CD4-positive, CD25-positive, alpha-beta regulatory T cell (primary cell): Measurements from ENCODE around the gene PHIP. TPM values are rescaled to one million over a fixed set of nuclear protein-coding genes. Genes with fewer than 3 reads are reported as not detected.
"Not testable (repeated sequence)": the region's sequence is repeated elsewhere in the genome, so short reads cannot be mapped to it uniquely, and the experiment has no call there.

Experiments used
- ATAC-seq, 2 donors: fragments of 150-1000 bp; cut with Tn5 transposase; one replicate each; pipeline ENCODE4 v1.10.0; 2021; ENCODE audit warnings: low read depth in 2 of 2, moderate number of reproducible peaks in 2 of 2, moderate library complexity in 1 of 2
- DNase-seq, 3 donors: peaks; one replicate each; pipeline versions ENCODE4 v3.0.0 to v3.0.0-alpha.2; 2012 to 2022; ENCODE audit warnings: mixed read lengths in 1 of 3
- H3K27ac ChIP-seq: one replicate; pipeline ENCODE4 v1.7.0; 2013; ENCODE audit warnings: mild to moderate bottlenecking, low read length; ENCODE audit not compliant: insufficient read depth, poor library complexity, severe bottlenecking
- H3K27me3 ChIP-seq: one replicate; pipeline ENCODE4 v1.7.0; 2013; ENCODE audit warnings: low read length; ENCODE audit not compliant: control insufficient read depth, insufficient read depth
- H3K36me3 ChIP-seq: one replicate; pipeline ENCODE4 v1.7.0; 2013; ENCODE audit warnings: mild to moderate bottlenecking, low read length, moderate library complexity; ENCODE audit not compliant: control insufficient read depth, insufficient read depth
- H3K4me1 ChIP-seq: 2 replicates; pipeline ENCODE4 v1.7.0; 2013; ENCODE audit warnings: mild to moderate bottlenecking, low read length; ENCODE audit not compliant: insufficient read depth, control insufficient read depth, poor library complexity, severe bottlenecking
- H3K4me3 ChIP-seq: one replicate; pipeline ENCODE4 v1.7.0; 2013; ENCODE audit warnings: low read depth, mild to moderate bottlenecking, low read length, moderate library complexity
- H3K9me3 ChIP-seq, 2 experiments: 1 replicate in 1 of 2; 2 replicates in 1 of 2; pipeline ENCODE4 v1.7.0; 2013; ENCODE audit warnings: low read length in 2 of 2, mild to moderate bottlenecking in 1 of 2, moderate library complexity in 1 of 2; ENCODE audit not compliant: control insufficient read depth in 2 of 2
- H3K27ac Mint-ChIP-seq, 3 donors: one replicate each; pipeline ENCODE4 v1.8.0; 2020 to 2022; ENCODE audit warnings: mild to moderate bottlenecking in 3 of 3, mixed read lengths in 3 of 3, moderate library complexity in 2 of 3
- H3K27me3 Mint-ChIP-seq: one replicate; pipeline ENCODE4 v1.8.0; 2022; ENCODE audit warnings: mild to moderate bottlenecking, mixed read lengths
- H3K36me3 Mint-ChIP-seq: one replicate; pipeline ENCODE4 v1.8.0; 2020; ENCODE audit warnings: mixed read lengths
- H3K4me1 Mint-ChIP-seq, 4 donors: one replicate each; pipeline ENCODE4 v1.8.0; 2020 to 2022; ENCODE audit warnings: mixed read lengths in 4 of 4, mild to moderate bottlenecking in 1 of 4
- H3K4me3 Mint-ChIP-seq, 4 donors: one replicate each; pipeline ENCODE4 v1.8.0; 2020 to 2022; ENCODE audit warnings: mild to moderate bottlenecking in 4 of 4, mixed read lengths in 4 of 4, moderate library complexity in 3 of 4
- H3K9me3 Mint-ChIP-seq, 7 donors: one replicate each; pipeline ENCODE4 v1.8.0; 2020 to 2022; ENCODE audit warnings: mixed read lengths in 7 of 7, mild to moderate bottlenecking in 3 of 7, moderate library complexity in 2 of 7
- polyA plus RNA-seq, 4 donors: library from polyadenylated mRNA; unstranded; fragments of 300-500 nt; fragmentation: Illumina TruSeq; gene quantifications; one replicate each; pipeline ENCODE4 v1.2.3, GENCODE V29; 2021
- total RNA-seq: library from RNA; stranded (reverse); gene quantifications from one replicate; pipeline ENCODE4 v1.2.3, GENCODE V29; 2022

PHIP gene
- total and polyA plus RNA-seq, 5 donors from 2014 or later = 12.0 to 57.0 (median 13.7) TPM

DNA sequence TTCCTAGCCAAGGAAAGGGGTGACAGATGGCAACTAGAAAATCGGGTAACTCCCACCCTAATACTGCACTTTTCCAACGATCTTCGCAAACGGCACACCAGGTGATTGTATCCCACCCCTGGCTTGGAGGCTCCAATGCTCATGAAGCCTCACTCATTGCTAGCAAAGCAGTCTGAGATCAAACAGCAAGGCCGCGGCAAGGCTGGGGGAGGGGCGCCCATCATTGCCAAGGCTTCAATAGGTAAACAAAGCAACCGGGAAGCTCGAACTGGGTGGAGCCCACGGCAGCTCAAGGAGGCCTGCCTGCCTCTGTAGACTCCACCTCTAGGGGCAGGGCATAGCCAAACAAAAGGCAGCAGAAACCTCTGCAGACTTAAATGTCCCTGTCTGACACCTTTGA is 156.9 kb downstream of the PHIP start:
- not testable (repeated sequence) for H3K4me3 Mint-ChIP-seq, H3K36me3 ChIP-seq, DNase-seq, H3K4me3 ChIP-seq, ATAC-seq, H3K27ac Mint-ChIP-seq, H3K27me3 ChIP-seq, H3K4me1 ChIP-seq, H3K4me1 Mint-ChIP-seq, H3K27me3 Mint-ChIP-seq, H3K27ac ChIP-seq, H3K36me3 Mint-ChIP-seq
- peaks cover 17 to 20% of the 10 kb centered on the region in 2 experiments for H3K9me3 ChIP-seq
- peaks cover 7 to 57% (median 20%) of the 10 kb centered on the region in 7 donors for H3K9me3 Mint-ChIP-seq

DNA sequence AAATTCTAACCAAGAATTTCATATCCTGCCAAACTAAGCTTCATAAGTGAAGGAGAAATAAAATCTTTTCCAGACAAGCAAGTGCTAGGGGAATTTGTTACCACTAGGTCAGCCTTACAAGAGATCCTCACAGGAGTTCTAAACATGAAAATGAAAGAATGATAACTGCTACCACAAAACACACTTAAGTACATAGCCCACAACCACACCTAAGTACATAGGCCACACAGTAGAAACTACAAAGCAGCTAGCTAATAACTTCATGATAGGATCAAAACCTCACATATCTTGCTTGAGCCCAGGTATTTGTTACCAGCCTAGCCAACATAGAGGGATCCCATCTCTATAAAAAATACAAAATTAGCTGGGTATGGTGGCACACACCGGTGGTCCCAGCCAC is 160.3 kb downstream of the PHIP start:
- Mint-ChIP-seq H3K9me3 (peaks cover 4 to 53% (median 14%) of the 10 kb centered on the region in 7 donors), H3K27ac (no peak overlapping the region), H3K36me3 (peaks cover 7% of the 10 kb centered on the region), H3K27me3 (peaks cover 11% of the 10 kb centered on the region), H3K4me1 (no peaks in the 10 kb centered on the region), H3K4me3 (no peak overlapping the region)
- no peak overlapping the region for H3K27ac ChIP-seq
- H3K27me3 ChIP-seq = no peaks in the 10 kb centered on the region
- ATAC-seq = no peak
- H3K4me3 ChIP-seq = no peak overlapping the region
- peaks cover 17 to 20% of the 10 kb centered on the region in 2 experiments for H3K9me3 ChIP-seq
- no peaks in the 10 kb centered on the region for H3K4me1 ChIP-seq
- DNase-seq = no peak
- no peaks in the 10 kb centered on the region for H3K36me3 ChIP-seq

DNA sequence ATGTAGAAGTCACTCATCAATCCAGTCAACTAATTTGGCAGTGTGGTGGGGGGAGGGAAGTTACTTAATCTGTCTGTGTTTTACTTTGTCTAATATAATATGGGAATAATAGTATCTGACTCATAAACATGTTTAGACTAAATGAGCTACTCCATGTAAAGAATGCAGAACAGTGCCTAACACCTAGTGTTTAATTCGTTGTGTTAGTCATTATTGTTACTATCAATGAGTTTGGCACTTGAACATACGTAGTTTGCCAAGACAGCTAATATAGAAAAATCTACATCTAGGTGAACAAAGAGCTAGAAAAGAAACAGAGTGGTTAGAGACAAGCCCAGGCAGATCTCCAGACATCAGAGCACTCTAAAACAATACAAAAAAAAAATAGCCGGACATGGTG is 161.6 kb downstream of the PHIP start:
- Histone ChIP-seq H3K36me3 (no peaks in the 10 kb centered on the region), H3K4me1 (no peaks in the 10 kb centered on the region), H3K27me3 (peaks cover 2% of the 10 kb centered on the region), H3K9me3 (peaks cover 17 to 20% of the 10 kb centered on the region in 2 experiments), H3K4me3 (no peak overlapping the region), H3K27ac (no peak overlapping the region)
- peaks cover 2 to 46% (median 14%) of the 10 kb centered on the region in 7 donors for H3K9me3 Mint-ChIP-seq
- peaks cover 18% of the 10 kb centered on the region for H3K27me3 Mint-ChIP-seq
- H3K4me1 Mint-ChIP-seq = peaks cover 0 to under 1% (median under 1%) of the 10 kb centered on the region in 4 donors
- peaks cover 7% of the 10 kb centered on the region for H3K36me3 Mint-ChIP-seq
- H3K27ac Mint-ChIP-seq = no peak overlapping the region
- no peak for DNase-seq
- H3K4me3 Mint-ChIP-seq = no peak overlapping the region
- no peak for ATAC-seq

DNA sequence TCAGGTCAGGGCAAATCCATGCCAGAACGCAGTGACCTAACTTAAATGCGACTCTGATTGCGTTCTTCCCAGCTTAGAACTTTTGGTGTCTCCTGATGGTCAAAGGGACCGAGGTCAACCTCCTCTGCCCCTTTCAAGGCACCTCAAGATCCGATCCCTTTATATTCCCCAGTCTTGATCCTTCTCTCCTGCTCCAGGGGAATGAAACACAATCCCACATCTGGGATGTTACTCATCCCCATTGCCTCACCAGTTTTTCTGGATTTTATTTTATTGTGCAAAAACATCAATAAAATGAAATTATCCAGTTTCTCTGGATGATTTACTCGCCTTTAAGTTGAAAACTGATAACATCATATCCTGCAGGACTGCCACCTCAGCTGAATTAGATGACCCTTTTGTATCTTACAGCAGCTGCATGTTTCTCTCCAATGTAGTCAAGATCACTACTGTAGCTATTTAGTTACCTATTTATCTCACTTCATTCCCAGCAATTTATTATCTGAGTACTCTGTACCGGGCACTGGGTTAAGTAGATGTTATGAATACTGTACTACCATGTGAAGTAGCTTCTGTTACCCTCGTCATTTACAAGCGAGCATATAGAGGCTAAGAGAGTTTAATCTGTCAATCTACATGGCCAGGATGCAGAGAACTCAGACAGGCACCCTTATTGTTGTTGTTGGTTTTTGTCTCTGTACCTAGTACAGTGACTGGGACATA is 166.7 kb downstream of the PHIP start:
- H3K36me3 ChIP-seq = no peaks in the 10 kb centered on the region
- ATAC-seq = no peak
- peaks cover 0 to 1% of the 10 kb centered on the region in 2 experiments for H3K9me3 ChIP-seq
- no peak for DNase-seq
- H3K27me3 ChIP-seq = peaks cover 14% of the 10 kb centered on the region
- Mint-ChIP-seq H3K27ac (no peak overlapping the region), H3K9me3 (peaks cover 0 to 17% (median 5%) of the 10 kb centered on the region in 7 donors), H3K27me3 (peaks cover 41% of the 10 kb centered on the region), H3K4me1 (peaks cover 5 to 16% (median 9%) of the 10 kb centered on the region in 4 donors), H3K36me3 (peaks cover 10% of the 10 kb centered on the region), H3K4me3 (peak overlapping the region in 2 of 4 donors; percentile 12 to 18)
- no peak overlapping the region for H3K4me3 ChIP-seq
- H3K4me1 ChIP-seq = no peaks in the 10 kb centered on the region
- no peak overlapping the region for H3K27ac ChIP-seq

DNA sequence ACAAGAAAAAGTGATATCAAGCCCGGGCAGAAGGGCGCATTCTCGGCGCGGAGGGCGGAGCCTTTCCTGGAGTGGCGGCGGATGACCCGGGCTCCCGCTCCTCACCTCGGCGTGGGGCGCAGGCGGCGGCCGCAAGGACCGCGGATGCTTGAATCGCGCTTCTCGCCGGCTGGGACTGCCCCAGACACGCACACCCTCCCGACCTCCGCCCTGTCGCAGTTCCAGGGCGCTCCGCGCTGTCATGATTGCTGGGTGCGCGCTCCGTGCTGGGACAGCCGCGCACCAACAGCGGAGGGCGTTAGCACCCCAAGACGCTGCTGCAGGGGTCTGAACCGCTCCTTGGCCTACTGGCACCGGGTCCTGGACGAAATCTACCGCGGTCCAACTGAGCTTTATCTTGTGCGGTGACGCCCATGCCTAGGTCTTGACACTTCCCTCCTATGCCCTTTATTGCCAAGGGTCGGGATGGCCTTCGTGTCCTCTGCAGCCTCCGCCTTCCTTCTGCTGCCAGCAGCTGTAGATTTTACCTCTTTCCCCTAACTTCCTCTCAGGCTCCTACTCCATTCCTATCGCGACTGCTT is 167.4 kb downstream of the PHIP start:
- H3K9me3 ChIP-seq = no peaks in the 10 kb centered on the region
- peak overlapping the region in 1 of 4 donors; percentile 12 for H3K4me3 Mint-ChIP-seq
- H3K36me3 Mint-ChIP-seq = peaks cover 10% of the 10 kb centered on the region
- ATAC-seq (peak in 1 of 2 donors; percentile 18), DNase-seq (peak in 1 of 3 donors; percentile 34)
- no peaks in the 10 kb centered on the region for H3K36me3 ChIP-seq
- peaks cover 5 to 16% (median 9%) of the 10 kb centered on the region in 4 donors for H3K4me1 Mint-ChIP-seq
- peaks cover 41% of the 10 kb centered on the region for H3K27me3 Mint-ChIP-seq
- H3K4me3 ChIP-seq = no peak overlapping the region
- no peak overlapping the region for H3K27ac Mint-ChIP-seq
- peaks cover 14% of the 10 kb centered on the region for H3K27me3 ChIP-seq
- no peak overlapping the region for H3K27ac ChIP-seq
- no peaks in the 10 kb centered on the region for H3K4me1 ChIP-seq
- peaks cover 0 to 10% (median 3%) of the 10 kb centered on the region in 7 donors for H3K9me3 Mint-ChIP-seq

DNA sequence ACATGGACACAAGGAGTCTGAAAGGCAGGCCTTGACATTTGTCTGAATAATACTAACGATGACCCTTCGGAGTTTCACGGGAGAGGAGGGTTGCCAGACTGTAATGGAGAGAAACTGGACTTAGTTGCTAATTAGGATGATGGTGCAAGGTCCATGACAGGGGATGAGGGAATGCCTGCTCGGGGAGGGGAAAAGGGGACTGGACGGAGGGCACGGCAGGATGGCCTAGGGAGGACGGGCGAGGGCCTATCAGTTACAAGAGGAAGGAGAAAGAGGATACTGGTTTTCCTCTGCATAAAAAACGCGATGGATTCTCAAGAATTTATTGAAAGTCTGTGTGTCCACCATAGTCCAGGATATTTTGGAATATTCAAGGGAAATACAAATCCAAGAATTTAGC is 168.0 kb downstream of the PHIP start:
- Histone ChIP-seq H3K9me3 (no peaks in the 10 kb centered on the region), H3K4me1 (no peaks in the 10 kb centered on the region), H3K36me3 (no peaks in the 10 kb centered on the region), H3K4me3 (no peak overlapping the region), H3K27me3 (peaks cover 14% of the 10 kb centered on the region), H3K27ac (no peak overlapping the region)
- H3K4me3 Mint-ChIP-seq = peak overlapping the region in 1 of 4 donors; percentile 73
- H3K27me3 Mint-ChIP-seq = peaks cover 41% of the 10 kb centered on the region
- peaks cover 5 to 16% (median 9%) of the 10 kb centered on the region in 4 donors for H3K4me1 Mint-ChIP-seq
- H3K9me3 Mint-ChIP-seq = peaks cover 0 to 6% (median 1%) of the 10 kb centered on the region in 7 donors
- peaks cover 10% of the 10 kb centered on the region for H3K36me3 Mint-ChIP-seq
- DNase-seq = no peak
- H3K27ac Mint-ChIP-seq = no peak overlapping the region
- ATAC-seq = no peak

DNA sequence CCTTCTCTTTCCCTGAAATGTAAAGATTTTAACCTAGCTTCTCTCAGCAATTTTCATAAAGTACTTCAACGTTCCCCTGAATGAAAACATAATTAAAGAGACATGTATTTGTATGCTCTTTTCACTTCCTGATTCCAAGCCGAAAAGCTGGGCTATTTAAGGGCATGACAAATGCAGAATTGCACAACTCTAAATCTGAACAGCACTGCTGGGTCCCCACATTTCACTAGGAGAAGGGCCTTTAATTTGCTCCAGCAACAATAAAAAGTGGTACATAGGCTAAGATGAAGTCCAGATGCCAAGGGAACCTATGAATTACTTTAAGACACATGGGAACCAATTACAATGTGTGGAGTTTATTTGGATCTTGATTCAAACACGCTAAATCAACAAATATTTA is 168.7 kb downstream of the PHIP start:
- DNase-seq = no peak
- H3K36me3 ChIP-seq = no peaks in the 10 kb centered on the region
- H3K27me3 Mint-ChIP-seq = peaks cover 41% of the 10 kb centered on the region

More for the DNA sequence above, 168.7 kb downstream of the PHIP start:
- Mint-ChIP-seq H3K27ac (no peak overlapping the region), H3K9me3 (peaks cover 0 to 6% (median 1%) of the 10 kb centered on the region in 7 donors), H3K4me3 (no peak overlapping the region), H3K36me3 (peaks cover 10% of the 10 kb centered on the region), H3K4me1 (peaks cover 5 to 16% (median 9%) of the 10 kb centered on the region in 4 donors)
- no peak overlapping the region for H3K27ac ChIP-seq
- H3K9me3 ChIP-seq = no peaks in the 10 kb centered on the region
- H3K4me3 ChIP-seq = no peak overlapping the region
- peaks cover 14% of the 10 kb centered on the region for H3K27me3 ChIP-seq
- no peaks in the 10 kb centered on the region for H3K4me1 ChIP-seq
- ATAC-seq = no peak
